GM12874 (cell line): ENCODE results near the gene SENP5.

ENCODE experiments used
- CTCF ChIP-seq: IDR thresholded peaks from 2 replicates; pipeline ENCODE4 v1.5.1; 2011; ENCODE audit warnings: low read depth, mild to moderate bottlenecking, control low read depth, low read length, moderate library complexity; ENCODE audit not compliant: insufficient read depth

SENP5 gene

GRCh38 chr3:196889844-196890708, 22.4 kb downstream of the SENP5 start:
- no peak for TF ChIP-seq CTCF

- TF ChIP-seq CTCF, result no peak
These were observed 27.0 kb downstream of the SENP5 start for GRCh38 chr3:196894557-196895295.

GRCh38 chr3:196896229-196896628, 28.5 kb downstream of the SENP5 start:
- TF ChIP-seq CTCF, result no peak

- no peak for TF ChIP-seq CTCF
These were observed 34.0 kb downstream of the SENP5 start for GRCh38 chr3:196901768-196902167.

- no peak for TF ChIP-seq CTCF
These were observed 34.6 kb downstream of the SENP5 start for GRCh38 chr3:196902296-196902695.

- no peak for TF ChIP-seq CTCF
These were observed 36.0 kb downstream of the SENP5 start for GRCh38 chr3:196903740-196904139.

- no peak for TF ChIP-seq CTCF
These were observed 47.1 kb downstream of the SENP5 start for GRCh38 chr3:196914866-196915265.
